Stomach (tissue), 9 donors: ENCODE measurements around the gene PTGDS. TPM values are rescaled to one million over a fixed set of nuclear protein-coding genes. Genes with fewer than 3 reads are reported as not detected.

Experiments used
- DNase-seq, 2 donors: peaks; one replicate each; pipeline versions ENCODE4 v3.0.0 to v3.0.0-alpha.2; 2013 to 2019
- H3K27ac ChIP-seq, 5 donors: fragments of 200-600 bp in 4 of 5; sonication (generic) in 4 of 5; one replicate each; pipeline ENCODE4 v1.5.1; 2013 to 2019; ENCODE audit warnings: mild to moderate bottlenecking in 1 of 5, moderate library complexity in 1 of 5
- H3K27me3 ChIP-seq, 3 donors: fragments of 200-600 bp; sonication (generic); one replicate each; pipeline ENCODE4 v1.5.1; 2017 to 2019; ENCODE audit warnings: mixed run types in 1 of 3
- H3K36me3 ChIP-seq, 4 donors: fragments of 200-600 bp; sonication (generic); 1 replicate in 3 of 4; 2 replicates in 1 of 4; pipeline ENCODE4 v1.5.1; 2016 to 2019
- H3K4me1 ChIP-seq, 4 donors: fragments of 200-600 bp; sonication (generic); one replicate each; pipeline ENCODE4 v1.5.1; 2016 to 2019
- H3K4me3 ChIP-seq, 4 donors: fragments of 200-600 bp; sonication (generic) in 3 of 4; one replicate each; pipeline ENCODE4 v1.5.1; 2016 to 2019; ENCODE audit warnings: mild to moderate bottlenecking in 1 of 4
- H3K9me3 ChIP-seq, 4 donors: fragments of 200-600 bp; sonication (generic); one replicate each; pipeline ENCODE4 v1.5.1; 2016 to 2019
- CTCF ChIP-seq, 7 experiments: fragments of 450-650 bp in 4 of 7; fragments of 200-600 bp in 3 of 7; sonication (generic) in 3 of 7; IDR thresholded peaks; one replicate each; pipeline ENCODE4 v1.5.1; 2016 to 2019; ENCODE audit warnings: antibody characterized with exemption in 7 of 7, control low read depth in 2 of 7, mild to moderate bottlenecking in 1 of 7
- EP300 ChIP-seq: sonication (generic); formaldehyde crosslinking; IDR thresholded peaks from one replicate; pipeline ENCODE4 v1.6.1; 2017; ENCODE audit warnings: antibody characterized with exemption
- POLR2A ChIP-seq, 4 donors: fragments of 450-650 bp; IDR thresholded peaks; one replicate each; pipeline ENCODE4 v1.6.1; 2016; ENCODE audit warnings: antibody characterized with exemption in 4 of 4, control low read depth in 2 of 4, mild to moderate bottlenecking in 1 of 4, moderate library complexity in 1 of 4
- POLR2AphosphoS5 ChIP-seq, 3 donors: sonication (generic); formaldehyde crosslinking; IDR thresholded peaks; one replicate each; pipeline ENCODE4 v1.6.1; 2016; ENCODE audit warnings: antibody characterized with exemption in 3 of 3
- WGBS, 5 donors: extraction: QIAGEN DNeasy Blood & Tissue Kit in 3 of 5; methylation state at CpG; one replicate each; pipeline versions ENCODE4 v1.1.5 to v1.1.7; 2013 to 2018; 5-methylcytosine and 5-hydroxymethylcytosine counted together
- intact Hi-C: fragments of 100-400 bp; cut with DNase I; formaldehyde crosslinking; loops from one replicate; pipeline ENCODE4 v1.15.1; 2023; ENCODE audit warnings: low total_unique reads
- polyA plus RNA-seq, 3 donors: library from polyadenylated mRNA; stranded (reverse); fragments of 200-250 nt; gene quantifications; one replicate each; pipeline ENCODE4 v1.2.3, GENCODE V29; 2013
- total RNA-seq, 5 donors: library from RNA; depleted of rRNA; stranded (reverse); fragments of >200 nt; gene quantifications; one replicate each; pipeline versions ENCODE4 v1.1.0 to v1.2.3, GENCODE V29; 2014 to 2016
- donor health status: healthy with polysubstance abuse.
- donor health status: Bipolar disorder and iron deficiency.
- donor health status: healthy.

The PTGDS gene
- total and polyA plus RNA-seq, 8 donors: 2.3 to 64.4 (median 30.6) TPM

- DNase-seq: peak in 1 of 2 donors; percentile 53
- 59 to 65% (median 61%) methylated on average over 25 to 30 of the region's 30 CpGs for WGBS, 5 donors
- H3K4me1 ChIP-seq: peaks cover 0 to 10% (median 4%) of the 10 kb centered on the region in 4 donors
- intact Hi-C loops: no loop called here
- no peaks in the 10 kb centered on the region for H3K27me3 ChIP-seq
- H3K36me3 ChIP-seq: peaks cover 0 to 46% (median 43%) of the 10 kb centered on the region in 4 donors
- no peak overlapping the region for H3K27ac ChIP-seq
- TF ChIP-seq CTCF (IDR thresholded peaks at IDR 0.05): no peak
- TF ChIP-seq EP300: no peak
- TF ChIP-seq POLR2A (IDR thresholded peaks at IDR 0.05): no peak
- no peak for TF ChIP-seq POLR2AphosphoS5 (IDR thresholded peaks at IDR 0.05)
- H3K4me3 ChIP-seq: no peak overlapping the region
- no peaks in the 10 kb centered on the region for H3K9me3 ChIP-seq
Observed at GRCh38 chr9:137007108-137007815, 30.0 kb downstream of the PTGDS start.

GRCh38 chr9:137007816-137008270, 30.5 kb downstream of the PTGDS start:
- TF ChIP-seq POLR2A (IDR thresholded peaks at IDR 0.05) (no peak), CTCF (IDR thresholded peaks at IDR 0.05) (no peak), POLR2AphosphoS5 (IDR thresholded peaks at IDR 0.05) (no peak), EP300 (no peak)
- H3K27ac ChIP-seq: no peak overlapping the region
- intact Hi-C loops: no loop called here
- peaks cover 0 to 52% (median 48%) of the 10 kb centered on the region in 4 donors for H3K36me3 ChIP-seq
- no peak overlapping the region for H3K4me3 ChIP-seq
- no peaks in the 10 kb centered on the region for H3K9me3 ChIP-seq
- H3K4me1 ChIP-seq: peaks cover 0 to 10% (median 4%) of the 10 kb centered on the region in 4 donors
- 79 to 96% (median 90%) methylated on average over 9 to 13 of the region's 13 CpGs for WGBS, 5 donors
- DNase-seq: no peak
- no peaks in the 10 kb centered on the region for H3K27me3 ChIP-seq

- no peak for DNase-seq
- no peak overlapping the region for H3K27ac ChIP-seq
- TF ChIP-seq EP300 (no peak), POLR2A (IDR thresholded peaks at IDR 0.05) (no peak), CTCF (IDR thresholded peaks at IDR 0.05) (no peak)
- peaks cover 0 to 57% (median 53%) of the 10 kb centered on the region in 4 donors for H3K36me3 ChIP-seq
- H3K27me3 ChIP-seq: no peaks in the 10 kb centered on the region
- peaks cover 0 to 10% (median 4%) of the 10 kb centered on the region in 4 donors for H3K4me1 ChIP-seq
- intact Hi-C loops: no loop called here
- H3K9me3 ChIP-seq: no peaks in the 10 kb centered on the region
- 85 to 96% (median 87%) methylated on average over 12 to 22 of the region's 22 CpGs for WGBS, 5 donors
- no peak overlapping the region for H3K4me3 ChIP-seq
Observed at GRCh38 chr9:137008312-137008711, 31.0 kb downstream of the PTGDS start.

GRCh38 chr9:137009217-137009616, 31.9 kb downstream of the PTGDS start:
- TF ChIP-seq CTCF (IDR thresholded peaks at IDR 0.05) (no peak), EP300 (no peak), POLR2A (IDR thresholded peaks at IDR 0.05) (no peak)

More at GRCh38 chr9:137009217-137009616, 31.9 kb downstream of the PTGDS start:
- WGBS, 5 donors: 80 to 94% (median 93%) methylated on average over 1 to 18 of the region's 18 CpGs; no CpG with 5 or more reads in 1 of the 5 donors
- H3K9me3 ChIP-seq: no peaks in the 10 kb centered on the region
- H3K36me3 ChIP-seq: peaks cover 4 to 66% (median 62%) of the 10 kb centered on the region in 4 donors
- no peak overlapping the region for H3K27ac ChIP-seq
- peaks cover 0 to 10% (median 4%) of the 10 kb centered on the region in 4 donors for H3K4me1 ChIP-seq
- no peaks in the 10 kb centered on the region for H3K27me3 ChIP-seq
- no peak overlapping the region for H3K4me3 ChIP-seq
- DNase-seq: no peak
- intact Hi-C loops: no loop called here
